Dedifferentiated amniotic fluid mesenchymal stem cell (primary cell): ENCODE data around the gene CNKSR3.

Experiments used
- DNase-seq: peaks from one replicate; pipeline ENCODE4 v3.0.0-alpha.2; 2016; ENCODE audit errors: extremely low spot score

Gene CNKSR3

DNA sequence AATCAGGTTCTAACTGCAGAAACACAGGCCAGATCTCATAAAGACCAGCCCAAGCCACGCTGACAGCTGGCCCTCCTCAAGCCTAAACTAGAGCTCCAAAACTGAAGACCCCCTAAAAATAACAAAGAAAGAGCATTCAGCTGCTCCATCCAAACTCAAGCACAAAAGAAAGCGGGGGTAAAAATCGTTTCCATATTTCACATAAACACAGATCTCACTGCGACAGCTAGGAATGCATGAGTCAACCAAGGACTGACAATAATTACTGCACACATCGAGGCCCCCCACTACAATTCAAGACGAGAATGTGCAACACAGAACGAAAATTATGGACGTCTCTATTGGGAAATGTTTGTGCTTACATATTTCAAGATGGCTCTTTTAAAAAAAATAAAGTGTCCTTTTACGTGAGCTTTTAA, 31.1 kb downstream of the CNKSR3 start:
- peak; percentile 38 for DNase-seq

DNA sequence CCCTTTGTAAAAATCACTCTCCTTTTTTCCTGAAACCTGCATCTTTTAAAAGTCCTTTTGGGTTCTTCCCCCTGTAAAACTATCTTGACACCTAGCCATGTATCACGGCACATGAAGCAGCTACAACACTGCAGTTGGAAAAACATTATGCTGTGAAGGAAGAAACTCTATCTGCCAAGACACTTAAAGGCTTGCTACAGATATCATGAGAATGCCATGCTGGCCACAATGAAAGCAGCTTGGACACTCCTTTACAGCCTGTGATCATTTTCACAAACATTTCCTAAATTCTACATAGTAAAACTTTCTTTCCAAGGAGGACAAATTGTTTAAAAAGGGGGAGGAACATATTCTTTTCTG, 31.8 kb downstream of the CNKSR3 start:
- DNase-seq, result no peak

DNA sequence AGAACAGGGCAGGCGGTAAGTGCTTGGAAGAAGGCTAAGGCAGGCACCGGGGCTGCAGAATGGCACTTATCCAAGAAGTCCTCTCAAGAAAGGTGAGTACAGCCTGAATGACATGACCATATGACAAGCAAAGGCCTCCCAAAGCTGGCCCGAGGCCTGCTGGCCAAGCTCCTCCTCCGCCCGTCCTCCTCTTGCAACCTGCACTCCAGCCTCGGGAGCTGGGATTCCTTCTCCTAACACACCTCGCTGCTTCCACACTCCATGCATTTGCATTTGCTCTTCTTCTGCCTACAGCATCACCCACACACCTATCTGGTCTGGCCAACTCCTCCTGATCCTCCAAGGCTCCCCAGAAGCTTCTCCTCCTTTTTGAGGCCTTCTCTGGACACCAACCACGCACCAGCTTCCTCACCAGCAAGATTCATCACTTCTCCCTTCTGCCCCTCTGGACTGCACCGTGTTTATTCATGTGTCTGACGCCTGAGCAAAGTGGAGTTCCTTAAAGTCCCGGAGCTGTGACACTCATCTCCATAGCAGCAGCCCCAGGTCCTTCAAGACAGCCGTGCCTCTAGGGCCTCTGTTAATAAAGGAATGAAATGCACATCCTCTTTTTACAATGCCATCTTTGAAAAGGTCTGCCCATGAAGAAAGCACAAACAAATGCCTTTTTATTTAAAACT, 32.3 kb downstream of the CNKSR3 start:
- DNase-seq, result no peak

DNA sequence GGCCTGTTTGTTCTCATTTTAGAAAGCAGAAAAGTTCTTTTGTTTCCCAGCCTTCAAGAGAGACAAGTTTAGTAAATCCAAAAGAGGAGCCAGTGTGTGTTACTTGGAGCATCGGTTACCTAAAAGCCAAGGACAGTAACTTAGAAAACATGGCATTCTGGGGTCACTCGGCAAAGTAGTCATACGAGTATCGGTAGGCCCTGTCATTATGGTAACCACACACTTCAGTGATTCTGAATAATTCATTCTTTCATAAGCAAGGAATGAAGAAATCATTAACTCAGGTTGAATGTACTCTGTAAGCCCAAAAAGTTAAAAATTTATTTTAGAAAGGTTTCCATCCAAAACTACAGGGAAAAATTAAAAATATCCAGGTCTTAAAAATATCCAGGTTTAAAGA, 34.0 kb downstream of the CNKSR3 start:
- DNase-seq, result no peak

DNA sequence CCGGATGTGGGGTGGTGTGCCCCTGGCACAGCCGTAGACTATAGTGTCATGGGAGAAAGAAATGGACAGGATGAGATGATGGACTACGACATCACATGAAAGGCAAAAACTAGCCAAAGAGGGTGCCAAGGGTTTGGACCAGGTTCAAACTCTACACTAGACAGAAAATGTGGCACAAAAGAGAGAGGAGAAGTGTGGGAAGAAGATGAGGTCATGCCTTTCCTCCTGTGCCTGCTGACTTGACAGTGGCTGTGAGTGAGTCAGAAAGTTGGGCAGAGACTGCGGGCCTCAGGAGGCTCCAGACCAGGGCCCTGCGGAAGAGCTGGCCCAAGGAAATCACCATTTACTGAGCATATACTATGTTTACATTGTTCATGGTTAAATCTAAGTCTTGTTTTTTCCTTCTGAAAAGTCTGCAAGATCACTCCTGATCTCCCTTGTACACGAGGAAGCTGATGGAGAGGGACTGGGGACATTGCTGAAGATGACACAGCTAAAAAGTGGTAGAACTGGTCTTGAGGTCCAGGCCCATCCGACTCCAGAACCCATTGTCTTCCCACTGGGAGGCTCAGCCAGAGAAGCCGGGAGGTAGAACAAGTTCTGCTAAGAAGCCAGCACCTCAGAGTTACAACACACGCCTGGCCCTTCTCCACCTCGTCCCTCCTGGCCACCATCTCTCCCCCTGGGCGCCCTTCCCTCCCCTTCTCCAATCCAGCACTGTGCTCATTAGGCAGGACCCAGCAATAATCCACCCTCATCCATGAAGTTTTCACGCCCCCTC, 35.6 kb downstream of the CNKSR3 start:
- no peak for DNase-seq

DNA sequence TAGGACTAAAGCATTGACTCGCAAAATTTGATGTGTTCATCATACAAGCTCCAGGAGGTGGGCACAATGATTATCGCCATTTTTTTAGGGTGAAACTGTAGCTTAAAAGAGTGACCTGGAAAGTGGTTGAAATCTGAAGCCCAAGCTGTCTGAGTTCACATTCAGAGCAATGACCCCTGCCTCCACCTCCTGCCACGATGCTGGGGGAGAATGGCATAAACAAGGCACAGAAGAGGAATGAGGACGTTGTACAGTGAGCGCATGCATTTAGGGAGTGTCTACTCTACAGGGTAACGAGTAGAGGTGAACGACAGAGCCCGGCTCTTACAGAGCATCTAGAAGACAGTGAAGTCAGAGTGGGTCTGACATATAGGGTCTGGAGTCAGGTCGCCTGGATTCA, 37.2 kb downstream of the CNKSR3 start:
- DNase-seq, result no peak

DNA sequence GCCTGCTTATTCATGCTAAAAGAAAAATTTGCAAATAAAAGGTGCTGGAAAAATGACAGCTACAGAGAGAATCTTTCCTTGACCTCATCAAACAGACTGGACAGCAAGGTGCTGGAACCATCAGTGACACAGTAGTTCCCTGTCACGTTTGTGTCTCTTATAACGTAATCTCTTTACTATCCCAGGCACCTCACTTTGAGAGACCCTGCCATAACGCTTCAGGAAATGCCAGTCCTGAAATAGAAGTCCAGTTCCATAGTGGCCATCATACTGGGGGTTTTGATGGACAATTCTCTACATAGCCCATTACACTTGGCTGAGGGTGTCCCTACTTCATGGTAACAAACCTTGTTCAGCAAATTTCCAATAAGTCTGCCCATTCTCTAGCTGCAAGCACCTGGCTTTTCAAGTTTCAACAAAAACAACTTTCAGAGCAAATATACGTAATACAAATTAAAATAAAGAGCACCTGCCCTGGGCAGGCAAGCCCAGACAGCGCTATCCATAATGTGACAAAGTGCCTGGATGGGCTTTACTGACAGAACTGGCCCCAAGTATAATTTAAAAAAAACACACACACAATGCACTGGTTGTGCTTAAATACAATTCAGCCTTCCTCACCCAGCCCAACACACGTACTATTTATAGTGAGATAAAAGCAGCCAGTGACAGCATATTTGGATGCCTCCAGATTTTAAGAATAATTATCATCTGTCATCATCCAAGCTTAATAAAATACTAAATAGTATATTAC, 38.7 kb downstream of the CNKSR3 start:
- no peak for DNase-seq

DNA sequence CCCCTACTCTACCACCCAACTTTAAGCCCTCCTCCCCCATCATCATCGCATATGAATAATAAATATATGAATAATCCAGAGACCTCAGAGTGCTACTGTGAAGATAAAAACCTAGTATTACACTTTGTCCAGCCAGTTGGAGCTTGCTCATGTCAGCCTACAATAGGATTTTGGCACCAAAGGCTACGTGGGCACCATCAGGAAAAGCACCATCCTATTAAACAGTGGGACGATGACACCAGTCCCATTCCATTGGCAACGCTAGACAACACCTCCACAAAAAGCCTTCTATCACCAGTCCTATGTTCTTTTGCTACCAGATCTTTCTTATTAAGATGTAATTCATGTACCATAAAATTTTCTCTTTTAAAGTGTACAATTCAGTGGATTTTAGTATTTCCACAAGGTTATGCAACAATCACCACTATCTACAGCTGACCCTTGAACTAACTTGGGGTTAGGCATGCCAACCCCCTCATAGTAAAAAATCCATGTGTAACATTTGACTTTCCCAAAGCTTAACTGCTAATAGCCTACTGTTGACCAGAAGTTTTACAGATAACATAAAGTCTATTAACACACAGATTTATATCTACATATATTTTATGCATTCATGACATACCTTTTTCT, 41.1 kb downstream of the CNKSR3 start:
- no peak for DNase-seq

DNA sequence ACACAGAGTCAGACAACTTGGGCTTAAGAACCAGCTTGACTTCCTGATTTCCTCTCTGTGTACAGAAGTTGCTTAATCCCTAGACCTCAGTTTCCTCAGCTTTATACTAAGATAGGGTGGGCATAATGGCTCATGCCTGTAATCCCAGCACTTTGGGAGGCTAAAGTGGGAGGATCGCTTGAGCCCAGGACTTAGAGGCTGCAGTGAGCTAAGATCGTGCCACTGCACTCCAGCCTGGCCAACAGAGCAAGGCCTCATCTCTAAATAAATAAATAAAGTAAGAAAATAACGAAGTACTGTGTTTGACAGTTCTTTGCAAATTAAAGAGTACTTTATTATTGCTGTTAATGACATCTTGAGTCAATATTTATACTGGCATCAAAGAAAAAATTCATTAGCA, 41.7 kb downstream of the CNKSR3 start:
- DNase-seq, result no peak

DNA sequence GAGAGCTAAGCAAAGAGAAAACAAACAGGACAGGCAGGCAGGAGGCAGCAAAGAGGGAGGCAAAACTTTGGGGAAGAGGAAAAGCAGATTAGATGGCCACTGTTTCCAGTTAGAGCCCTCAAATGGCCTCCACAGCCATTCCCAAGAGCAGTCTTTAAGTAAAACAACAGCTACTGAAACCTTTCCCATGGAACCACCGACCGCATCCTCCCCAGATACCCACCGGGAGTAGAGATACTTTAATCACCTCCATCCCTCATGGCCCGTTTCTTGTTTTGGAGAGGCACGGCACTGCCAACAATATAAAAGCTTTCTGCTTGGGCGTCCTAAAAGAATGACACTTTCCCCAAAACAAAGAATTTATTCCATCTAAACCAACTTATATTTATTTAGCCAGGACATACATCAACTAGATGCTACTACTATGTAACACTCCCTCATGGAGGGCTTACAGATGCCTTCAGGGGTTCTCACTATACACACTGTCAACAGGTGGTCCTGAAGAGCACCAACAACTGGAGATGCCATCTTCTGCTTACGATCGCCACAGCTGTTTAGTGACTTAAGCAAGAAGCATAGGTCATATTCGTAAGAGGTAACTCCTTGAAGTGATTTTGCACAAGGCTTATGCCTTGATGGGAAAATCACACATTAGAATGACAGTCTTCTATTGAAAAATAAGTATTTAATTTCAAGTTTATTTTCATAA, 43.4 kb downstream of the CNKSR3 start:
- no peak for DNase-seq

DNA sequence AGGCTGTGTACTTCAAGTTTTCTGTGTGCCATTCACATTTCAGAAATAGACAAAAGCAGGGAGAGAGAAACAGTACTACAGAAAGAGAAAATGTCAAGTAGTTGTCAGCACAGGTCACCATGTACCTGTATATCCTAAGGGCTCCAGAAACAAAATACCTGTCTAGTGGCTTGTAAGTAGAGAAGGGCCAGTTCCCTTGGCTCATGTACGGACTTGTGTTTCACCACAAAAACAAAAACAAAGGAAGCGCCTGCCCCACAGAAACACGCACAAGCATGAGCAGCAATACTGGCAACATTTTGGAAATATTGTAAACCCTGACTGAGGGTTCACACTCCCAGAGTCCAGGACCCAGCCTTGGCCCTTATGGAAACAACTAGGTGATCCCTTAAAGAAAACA, 44.3 kb downstream of the CNKSR3 start:
- no peak for DNase-seq

DNA sequence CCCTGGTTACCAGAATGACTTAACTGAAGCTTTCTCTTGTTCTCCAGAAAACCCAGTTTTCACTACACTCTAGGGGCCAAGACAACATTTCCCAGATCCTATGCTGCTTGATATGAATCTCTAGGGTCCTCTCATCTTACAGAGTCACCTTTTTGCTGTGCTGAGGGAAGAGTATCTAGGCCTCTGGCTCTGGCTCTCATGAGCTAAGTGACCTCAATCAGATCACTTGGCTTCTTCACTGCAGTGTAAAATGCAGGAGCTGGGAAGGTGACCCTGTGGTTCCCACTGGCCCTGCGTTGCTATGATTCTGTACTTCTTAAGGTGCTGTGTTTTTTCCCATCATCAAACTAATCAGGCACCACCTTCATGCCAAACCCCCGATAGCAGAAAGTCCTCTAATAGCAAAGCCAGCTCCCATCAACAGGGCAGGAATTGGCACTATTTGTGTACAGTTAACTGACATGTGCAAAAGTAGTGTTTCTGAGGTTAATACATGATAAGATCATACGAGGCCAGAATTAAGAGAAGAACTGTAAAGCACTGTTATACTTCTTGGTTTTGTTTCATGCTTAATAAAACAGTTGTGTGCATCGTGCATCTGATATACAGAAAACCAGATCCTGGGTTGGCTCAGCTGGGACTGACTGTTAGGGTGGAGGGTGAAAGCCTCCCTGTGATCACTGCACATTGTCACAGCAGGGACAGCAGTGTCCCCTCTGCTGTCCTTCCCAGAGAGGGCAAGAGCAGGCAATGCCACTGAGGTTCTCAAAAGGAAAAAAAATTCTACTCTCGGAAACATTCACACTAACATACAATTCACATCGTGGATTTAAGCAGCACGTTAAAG, 46.7 kb downstream of the CNKSR3 start:
- no peak for DNase-seq

DNA sequence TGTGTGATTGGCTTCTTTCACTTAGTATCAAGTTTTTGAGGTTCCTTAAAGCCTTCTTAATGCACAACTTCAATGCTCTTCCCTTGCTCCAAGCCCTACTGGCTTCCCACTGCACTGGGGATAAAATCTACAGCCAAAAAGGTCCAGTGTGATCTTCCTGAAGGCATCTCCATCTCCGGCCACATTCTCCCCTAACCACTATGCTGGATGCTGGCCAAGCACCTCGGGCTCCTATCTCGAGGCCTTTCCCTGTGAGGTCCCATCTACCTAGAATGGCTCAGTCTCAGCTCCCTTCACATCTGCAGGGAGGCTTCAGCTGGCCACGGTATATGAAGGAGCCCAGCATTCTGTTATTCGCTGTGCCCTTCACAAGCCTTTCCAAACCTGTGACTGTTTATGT, 48.1 kb downstream of the CNKSR3 start:
- DNase-seq, result no peak

DNA sequence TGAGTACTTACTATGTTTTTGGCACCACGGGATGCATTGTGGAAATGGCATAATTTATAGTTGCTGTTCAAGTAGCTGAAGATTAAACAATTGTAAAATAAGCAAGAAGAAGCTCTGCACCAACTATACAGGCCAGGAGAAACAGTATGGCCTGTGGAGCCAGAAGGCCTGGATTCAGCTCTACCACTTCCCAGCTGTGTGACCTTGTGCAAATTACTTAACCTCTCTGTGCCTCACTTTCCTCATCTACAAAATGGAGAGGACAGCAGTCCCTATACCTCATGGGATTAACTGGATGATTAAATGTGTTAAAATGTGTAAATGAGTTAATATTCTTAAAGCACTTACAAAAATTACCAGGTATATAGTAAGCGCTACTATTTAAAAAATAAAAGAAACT, 49.1 kb downstream of the CNKSR3 start:
- DNase-seq, result no peak

DNA sequence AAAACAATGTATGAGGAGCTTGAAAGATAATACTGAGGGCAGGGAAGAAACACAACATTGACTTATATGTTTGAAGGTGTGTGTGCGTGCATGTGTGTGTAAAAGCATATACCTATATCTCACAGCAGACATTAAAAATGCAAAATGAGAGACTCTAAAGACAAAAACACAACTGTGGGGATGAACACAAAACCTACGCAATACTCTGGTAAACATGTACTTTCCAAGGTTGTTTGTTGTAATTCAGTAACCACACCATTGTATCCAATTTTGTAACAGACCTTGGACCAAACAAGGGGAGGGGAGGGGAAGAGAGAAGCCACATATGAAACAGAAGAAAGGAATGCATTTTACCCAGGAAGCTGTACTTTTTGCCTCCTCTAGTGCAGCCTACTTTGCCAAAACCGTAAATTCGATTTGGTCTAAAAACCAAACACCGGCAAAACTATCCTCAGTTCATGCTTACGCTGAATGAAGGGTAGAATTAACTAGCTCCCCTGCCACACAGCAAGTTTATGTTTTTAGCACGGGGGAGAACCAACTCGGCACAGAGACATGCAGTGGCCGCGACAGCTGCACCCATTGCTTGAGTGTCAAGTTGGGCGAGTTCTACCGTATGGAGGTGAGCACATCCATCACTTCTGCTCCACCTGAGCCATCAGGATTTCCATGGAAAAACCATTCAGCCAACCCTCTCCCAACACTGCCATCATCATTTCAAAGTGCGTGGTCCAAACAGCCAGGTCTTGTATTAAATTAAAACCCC, 50.0 kb downstream of the CNKSR3 start:
- peak; percentile 26 for DNase-seq

DNA sequence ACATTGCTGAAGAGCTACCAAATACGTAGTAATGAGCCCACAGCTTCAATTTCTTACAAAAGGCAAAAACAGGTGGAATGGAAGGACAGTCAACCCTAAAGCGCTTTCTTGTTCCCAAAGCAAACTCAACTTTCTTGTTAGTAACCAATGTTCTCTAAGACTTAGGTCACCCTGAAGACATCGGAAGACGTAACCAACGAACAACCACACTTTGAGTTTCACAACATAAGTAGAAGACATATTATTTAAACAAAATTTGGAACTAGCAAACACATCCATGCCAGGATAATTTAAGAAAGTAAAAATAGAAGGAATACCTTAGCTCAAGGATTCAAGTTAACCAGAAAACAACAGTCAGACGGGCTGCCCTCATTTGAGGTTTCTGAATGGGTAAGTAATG, 51.0 kb downstream of the CNKSR3 start:
- no peak for DNase-seq

DNA sequence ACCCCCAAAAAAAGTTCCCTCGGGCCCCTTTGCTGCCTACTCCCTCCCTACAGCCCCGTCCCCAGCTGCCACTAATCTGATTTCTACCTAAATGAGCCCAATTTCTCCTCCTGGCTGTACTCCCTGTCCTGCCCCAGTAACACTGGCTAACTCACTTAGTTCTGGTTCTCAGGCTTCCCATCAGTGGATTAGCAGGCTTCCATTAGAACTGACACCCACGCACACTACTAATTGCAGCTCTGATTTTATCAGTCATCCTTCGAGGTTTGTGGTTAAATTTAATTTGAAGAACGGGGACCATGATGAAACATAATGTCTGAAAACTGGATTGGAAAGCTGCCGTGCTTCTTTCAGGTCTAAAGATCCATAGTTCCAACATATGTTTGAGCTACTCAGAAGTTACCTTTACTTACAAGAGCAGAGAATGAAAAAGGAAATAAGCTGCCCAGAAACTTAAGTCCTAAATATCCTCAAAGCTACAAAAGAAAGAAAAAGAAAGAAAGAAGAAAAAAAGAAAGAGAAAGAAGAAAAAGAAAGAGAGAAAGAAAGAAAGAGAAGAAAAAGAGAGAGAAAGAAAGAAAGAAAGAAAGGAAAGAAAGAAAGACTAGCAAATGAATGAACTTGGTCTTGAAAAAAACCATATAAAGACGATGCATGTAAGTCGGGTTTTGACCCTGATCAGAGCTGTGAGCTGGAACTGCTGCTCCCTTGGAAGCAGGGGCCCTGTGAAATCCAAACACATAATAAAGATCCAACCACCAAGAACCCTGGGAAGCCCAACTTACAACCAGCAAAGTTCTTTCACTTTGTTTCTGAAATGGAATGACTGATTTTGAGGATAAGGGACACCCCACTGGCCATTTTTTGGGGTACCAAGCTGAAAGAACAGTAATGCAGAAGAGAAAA, 51.7 kb downstream of the CNKSR3 start:
- DNase-seq, result no peak

DNA sequence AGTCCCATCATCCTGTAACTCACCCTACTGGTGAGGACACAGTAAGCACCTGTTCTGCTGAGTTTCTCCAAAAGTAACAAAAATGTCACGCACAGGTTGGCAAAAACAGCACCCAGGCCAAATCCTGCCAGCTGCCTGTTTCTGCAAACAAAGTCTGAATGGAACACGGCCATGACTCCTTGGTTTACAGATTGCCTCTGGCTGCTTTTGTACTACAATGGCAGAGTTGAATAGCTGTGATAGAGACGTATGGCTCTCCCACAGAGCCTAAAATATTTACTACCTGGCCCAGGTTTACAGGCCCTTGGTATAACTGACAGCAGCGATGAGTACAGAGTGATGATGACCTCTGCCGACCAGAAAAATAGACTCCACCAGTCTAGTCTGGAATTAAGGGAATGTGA, 52.6 kb downstream of the CNKSR3 start:
- no peak for DNase-seq
